ENCODE results near the gene CBX2.

The CBX2 gene

GRCh38 chr17:79799538-79800324, 21.8 kb downstream of the CBX2 start:
- in situ Hi-C loops (cut with MboI; ENCODE audit: low sequenced_read_pairs) = no loop called here
- DNase-seq (ENCODE audit: low spot score in 2 of 2) = no peak
- Histone ChIP-seq H3K36me3 (replicated peaks) (peaks cover 6% of the 10 kb centered on the region), H3K9me3 (no peaks in the 10 kb centered on the region), H3K4me1 (peaks cover 31% of the 10 kb centered on the region), H3K4me3 (no peak overlapping the region), H3K27me3 (ENCODE audit: low read depth) (no peaks in the 10 kb centered on the region)

GRCh38 chr17:79800325-79801155, 22.6 kb downstream of the CBX2 start:
- Histone ChIP-seq H3K4me1 (peaks cover 31% of the 10 kb centered on the region), H3K4me3 (no peak overlapping the region), H3K36me3 (replicated peaks) (no peaks in the 10 kb centered on the region), H3K27me3 (ENCODE audit: low read depth) (no peaks in the 10 kb centered on the region), H3K9me3 (no peaks in the 10 kb centered on the region)
- in situ Hi-C loops (cut with MboI; ENCODE audit: low sequenced_read_pairs) = no loop called here
- peak; percentile 74 to 78 for DNase-seq (ENCODE audit: low spot score in 2 of 2)

- Histone ChIP-seq H3K4me3 (no peak overlapping the region), H3K36me3 (replicated peaks) (no peaks in the 10 kb centered on the region), H3K9me3 (no peaks in the 10 kb centered on the region), H3K27me3 (ENCODE audit: low read depth) (no peaks in the 10 kb centered on the region), H3K4me1 (peaks cover 28% of the 10 kb centered on the region)
- in situ Hi-C loops (cut with MboI; ENCODE audit: low sequenced_read_pairs) = no loop called here
- DNase-seq (ENCODE audit: low spot score in 2 of 2) = no peak
Observed at GRCh38 chr17:79801156-79802038, 23.4 kb downstream of the CBX2 start.

- in situ Hi-C loops (cut with MboI; ENCODE audit: low sequenced_read_pairs) = no loop called here
- H3K4me1 ChIP-seq = peaks cover 28% of the 10 kb centered on the region
- H3K9me3 ChIP-seq = no peaks in the 10 kb centered on the region
- no peak for DNase-seq (ENCODE audit: low spot score in 2 of 2)
- H3K27me3 ChIP-seq (ENCODE audit: low read depth) = no peaks in the 10 kb centered on the region
- H3K36me3 ChIP-seq (replicated peaks) = no peaks in the 10 kb centered on the region
- no peak overlapping the region for H3K4me3 ChIP-seq
Observed at GRCh38 chr17:79802039-79802735, 24.2 kb downstream of the CBX2 start.

GRCh38 chr17:79802736-79803420, 24.9 kb downstream of the CBX2 start:
- H3K36me3 ChIP-seq (replicated peaks) = no peaks in the 10 kb centered on the region
- no peak overlapping the region for H3K4me3 ChIP-seq
- in situ Hi-C loops (cut with MboI; ENCODE audit: low sequenced_read_pairs) = no loop called here
- no peaks in the 10 kb centered on the region for H3K27me3 ChIP-seq (ENCODE audit: low read depth)
- peaks cover 26% of the 10 kb centered on the region for H3K4me1 ChIP-seq
- no peaks in the 10 kb centered on the region for H3K9me3 ChIP-seq
- DNase-seq (ENCODE audit: low spot score in 2 of 2) = no peak

- no peak for DNase-seq (ENCODE audit: low spot score in 2 of 2)
- peak overlapping the region; percentile 31 for H3K4me3 ChIP-seq
- no peaks in the 10 kb centered on the region for H3K27me3 ChIP-seq (ENCODE audit: low read depth)
- in situ Hi-C loops (cut with MboI; ENCODE audit: low sequenced_read_pairs) = no loop called here
- peaks cover 21% of the 10 kb centered on the region for H3K4me1 ChIP-seq
- no peaks in the 10 kb centered on the region for H3K36me3 ChIP-seq (replicated peaks)
- H3K9me3 ChIP-seq = no peaks in the 10 kb centered on the region
Observed at GRCh38 chr17:79803421-79803996, 25.6 kb downstream of the CBX2 start.

GRCh38 chr17:79803997-79804855, 26.3 kb downstream of the CBX2 start:
- Histone ChIP-seq H3K36me3 (replicated peaks) (no peaks in the 10 kb centered on the region), H3K4me1 (peaks cover 23% of the 10 kb centered on the region), H3K9me3 (no peaks in the 10 kb centered on the region), H3K27me3 (ENCODE audit: low read depth) (no peaks in the 10 kb centered on the region), H3K4me3 (peak overlapping the region; percentile 31)
- in situ Hi-C loops (cut with MboI; ENCODE audit: low sequenced_read_pairs) = no loop called here
- peak; percentile 72 to 82 for DNase-seq (ENCODE audit: low spot score in 2 of 2)

GRCh38 chr17:79804856-79805696, 27.1 kb downstream of the CBX2 start:
- in situ Hi-C loops (cut with MboI; ENCODE audit: low sequenced_read_pairs) = no loop called here
- peaks cover 23% of the 10 kb centered on the region for H3K4me1 ChIP-seq
- H3K9me3 ChIP-seq = no peaks in the 10 kb centered on the region
- no peak overlapping the region for H3K4me3 ChIP-seq
- DNase-seq (ENCODE audit: low spot score in 2 of 2) = no peak
- no peaks in the 10 kb centered on the region for H3K27me3 ChIP-seq (ENCODE audit: low read depth)
- no peaks in the 10 kb centered on the region for H3K36me3 ChIP-seq (replicated peaks)

GRCh38 chr17:79806446-79806760, 28.5 kb downstream of the CBX2 start:
- H3K4me1 ChIP-seq = peaks cover 24% of the 10 kb centered on the region
- H3K4me3 ChIP-seq = no peak overlapping the region
- in situ Hi-C loops (cut with MboI; ENCODE audit: low sequenced_read_pairs) = no loop called here
- no peaks in the 10 kb centered on the region for H3K9me3 ChIP-seq
- DNase-seq (ENCODE audit: low spot score in 2 of 2) = no peak
- no peaks in the 10 kb centered on the region for H3K27me3 ChIP-seq (ENCODE audit: low read depth)
- no peaks in the 10 kb centered on the region for H3K36me3 ChIP-seq (replicated peaks)

- in situ Hi-C loops (cut with MboI; ENCODE audit: low sequenced_read_pairs) = no loop called here
- Histone ChIP-seq H3K36me3 (replicated peaks) (no peaks in the 10 kb centered on the region), H3K4me1 (peaks cover 30% of the 10 kb centered on the region), H3K9me3 (no peaks in the 10 kb centered on the region), H3K4me3 (no peak overlapping the region), H3K27me3 (ENCODE audit: low read depth) (no peaks in the 10 kb centered on the region)
- no peak for DNase-seq (ENCODE audit: low spot score in 2 of 2)
Observed at GRCh38 chr17:79806863-79807720, 29.1 kb downstream of the CBX2 start.

Data from HAP-1 (cell line).